Effector CD4-positive, alpha-beta T cell (primary cell): Measurements from ENCODE around the gene DHRS4L2.
"Not testable (repeated sequence)": the region's sequence is repeated elsewhere in the genome, so short reads cannot be mapped to it uniquely, and the experiment has no call there.

Experiments
- DNase-seq: peaks from one replicate; pipeline ENCODE4 v3.0.0-alpha.2; 2020

Gene DHRS4L2

GRCh38 chr14:23974041-23974440, 14.7 kb upstream of the DHRS4L2 start:
- DNase-seq: not testable (repeated sequence)

GRCh38 chr14:23977208-23977607, 11.5 kb upstream of the DHRS4L2 start:
- not testable (repeated sequence) for DNase-seq

GRCh38 chr14:23981951-23982813, 6.5 kb upstream of the DHRS4L2 start:
- not testable (repeated sequence) for DNase-seq

GRCh38 chr14:23984891-23985602, 3.7 kb upstream of the DHRS4L2 start:
- DNase-seq: no peak

- DNase-seq: not testable (repeated sequence)
Measured at GRCh38 chr14:23988223-23988606, 514 bp upstream of the DHRS4L2 start.

GRCh38 chr14:23989734-23990445, 1.2 kb downstream of the DHRS4L2 start:
- DNase-seq: not testable (repeated sequence)

- not testable (repeated sequence) for DNase-seq
Measured at GRCh38 chr14:23990961-23991360, 2.2 kb downstream of the DHRS4L2 start.

GRCh38 chr14:23993042-23993441, 4.3 kb downstream of the DHRS4L2 start:
- DNase-seq: not testable (repeated sequence)

- not testable (repeated sequence) for DNase-seq
Measured at GRCh38 chr14:23996009-23996408, 7.3 kb downstream of the DHRS4L2 start.

- DNase-seq: not testable (repeated sequence)
Measured at GRCh38 chr14:23996825-23997224, 8.1 kb downstream of the DHRS4L2 start.

- not testable (repeated sequence) for DNase-seq
Measured at GRCh38 chr14:23999640-24000039, 10.9 kb downstream of the DHRS4L2 start.

GRCh38 chr14:24001078-24001477, 12.3 kb downstream of the DHRS4L2 start:
- DNase-seq: not testable (repeated sequence)

- not testable (repeated sequence) for DNase-seq
Measured at GRCh38 chr14:24001679-24002078, 12.9 kb downstream of the DHRS4L2 start.

GRCh38 chr14:24006471-24006816, 17.7 kb downstream of the DHRS4L2 start:
- not testable (repeated sequence) for DNase-seq

- DNase-seq: peak; percentile 57
Measured at GRCh38 chr14:24006817-24007652, 18.3 kb downstream of the DHRS4L2 start.

- DNase-seq: no peak
Measured at GRCh38 chr14:24011051-24011450, 22.3 kb downstream of the DHRS4L2 start.

- not testable (repeated sequence) for DNase-seq
Measured at GRCh38 chr14:24012726-24013273, 24.1 kb downstream of the DHRS4L2 start.

GRCh38 chr14:24013654-24014514, 25.2 kb downstream of the DHRS4L2 start:
- peak; percentile 51 for DNase-seq

GRCh38 chr14:24015745-24016144, 27.0 kb downstream of the DHRS4L2 start:
- DNase-seq: not testable (repeated sequence)

GRCh38 chr14:24018978-24019377, 30.2 kb downstream of the DHRS4L2 start:
- DNase-seq: not testable (repeated sequence)

GRCh38 chr14:24019944-24020343, 31.2 kb downstream of the DHRS4L2 start:
- not testable (repeated sequence) for DNase-seq
